GM12878 (cell line): ENCODE results near the gene ELFN2. TPM values are rescaled to one million over a fixed set of nuclear protein-coding genes. Genes with fewer than 3 reads are reported as not detected.

Experiments used
- ATAC-seq: fragments of 200-7000 bp; cut with Tn5 transposase; 3 replicates; pipeline ENCODE4 v1.9.1; 2020; ENCODE audit warnings: mild to moderate bottlenecking, moderate library complexity
- BruUV-seq: library from RNA; stranded (reverse); fragments of 400-500 nt; replicated peaks from 2 replicates; lab custom pipeline; 2021; lab: Mats Ljungman, UMichigan
- CTCF ChIA-PET: fragments of 300-600 bp; sonication (Branson Sonifier 250); formaldehyde crosslinking; extraction: SDS; loops from one replicate; lab custom pipeline; 2021; ENCODE audit warnings: inconsistent platforms; lab: Yijun Ruan, JAX
- POLR2A ChIA-PET: fragments of 350-600 bp; formaldehyde crosslinking; extraction: SDS; loops from one replicate; lab custom pipeline; 2021; ENCODE audit warnings: inconsistent platforms; lab: Charles Lee
- RAD21 ChIA-PET: fragments of 300-600 bp; sonication (Branson Sonifier 250); formaldehyde crosslinking; loops from one replicate; lab custom pipeline; 2023; ENCODE audit warnings: antibody characterized with exemption; ENCODE audit not compliant: unreplicated experiment; lab: Charles Lee
- SMC1A ChIA-PET: fragments of 300-600 bp; sonication (Branson Sonifier 250); formaldehyde crosslinking; loops from one replicate; lab custom pipeline; 2023; ENCODE audit not compliant: unreplicated experiment, uncharacterized antibody; lab: Charles Lee
- DNase-seq: peaks from one replicate; pipeline ENCODE4 v3.0.0-alpha.2; 2011; ENCODE audit warnings: low read depth, low spot score
- FAIRE-seq: peaks from 3 replicates; lab custom pipeline; 2011; peaks lifted over from hg19 to GRCh38; lab: Jason Lieb, UNC
- H2AFZ ChIP-seq: 2 replicates; pipeline ENCODE4 v1.6.0; 2011; ENCODE audit warnings: low read depth, low read length, control low read depth; ENCODE audit not compliant: control insufficient read depth
- H3K27ac ChIP-seq: 2 replicates; pipeline ENCODE4 v1.5.1; 2011; ENCODE audit warnings: control low read depth; ENCODE audit not compliant: control insufficient read depth, insufficient read depth
- H3K27me3 ChIP-seq, 2 experiments: replicated peaks in 1 of 2; 2 replicates each; pipeline versions ENCODE4 v1.6.0 to v1.6.1; 2011; ENCODE audit warnings: low read length in 1 of 2; ENCODE audit not compliant: control insufficient read depth in 2 of 2, insufficient read depth in 2 of 2
- H3K36me3 ChIP-seq, 2 experiments: 2 replicates each; pipeline ENCODE4 v1.5.1; 2011; ENCODE audit warnings: low read length in 1 of 2; ENCODE audit not compliant: control insufficient read depth in 2 of 2, insufficient read depth in 2 of 2
- H3K4me1 ChIP-seq: 2 replicates; pipeline ENCODE4 v1.6.1; 2011; ENCODE audit warnings: mild to moderate bottlenecking, low read length, moderate library complexity, mixed read lengths; ENCODE audit not compliant: control insufficient read depth, insufficient read depth
- H3K4me2 ChIP-seq: 2 replicates; pipeline ENCODE4 v1.6.0; 2011; ENCODE audit warnings: control low read depth; ENCODE audit not compliant: control insufficient read depth, insufficient read depth
- H3K4me3 ChIP-seq: fragments of 200-600 bp; sonication (generic); 2 replicates; pipeline ENCODE4 v1.5.1; 2016
- H3K79me2 ChIP-seq: 2 replicates; pipeline ENCODE4 v1.6.0; 2011; ENCODE audit warnings: low read length; ENCODE audit not compliant: control insufficient read depth, insufficient read depth
- H3K9ac ChIP-seq: 2 replicates; pipeline ENCODE4 v1.8.0; 2011; ENCODE audit warnings: low read length, control low read depth, mixed read lengths; ENCODE audit not compliant: control insufficient read depth, insufficient read depth
- H3K9me3 ChIP-seq: replicated peaks from 3 replicates; pipeline ENCODE4 v1.5.1; 2011; ENCODE audit warnings: mild to moderate bottlenecking, low read length; ENCODE audit not compliant: control insufficient read depth, insufficient read depth
- H4K20me1 ChIP-seq: 2 replicates; pipeline ENCODE4 v1.6.0; 2011; ENCODE audit not compliant: control insufficient read depth, insufficient read depth
- BCL3 ChIP-seq: IDR thresholded peaks from 2 replicates; pipeline ENCODE4 v1.6.1; 2011; ENCODE audit warnings: borderline replicate concordance, low read depth, mild to moderate bottlenecking, moderate library complexity, low read length; ENCODE audit not compliant: insufficient read depth, poor library complexity, severe bottlenecking
- BRCA1 ChIP-seq: IDR thresholded peaks from 2 replicates; pipeline ENCODE4 v1.6.1; 2011; ENCODE audit warnings: low read depth, low read length, improper control_type of control experiment
- CREM ChIP-seq: IDR thresholded peaks from 2 replicates; pipeline ENCODE4 v1.6.1; 2014; ENCODE audit warnings: antibody characterized with exemption, low read depth
- E4F1 ChIP-seq: fragments of 450-650 bp; IDR thresholded peaks from 2 replicates; pipeline ENCODE4 v1.6.1; 2018; ENCODE audit warnings: borderline replicate concordance, mild to moderate bottlenecking; ENCODE audit not compliant: partially characterized antibody
- HDAC2 ChIP-seq: fragments of 200-600 bp; sonication (generic); IDR thresholded peaks from 2 replicates; pipeline ENCODE4 v1.6.1; 2017
- MTA3 ChIP-seq: IDR thresholded peaks from 2 replicates; pipeline ENCODE4 v1.6.1; 2012; ENCODE audit warnings: low read length, inconsistent platforms, borderline replicate concordance
- MXI1 ChIP-seq: fragments of 150-350 bp; IDR thresholded peaks from 2 replicates; pipeline ENCODE4 v1.6.1; 2011; ENCODE audit warnings: low read depth, mild to moderate bottlenecking, inconsistent platforms, low read length, improper control_type of control experiment
- POLR2AphosphoS5 ChIP-seq: IDR thresholded peaks from 2 replicates; pipeline ENCODE4 v1.6.1; 2011; ENCODE audit warnings: mild to moderate bottlenecking, low read length, inconsistent platforms
- RAD21 ChIP-seq: IDR thresholded peaks from 2 replicates; pipeline ENCODE4 v1.6.1; 2011; ENCODE audit warnings: mild to moderate bottlenecking, low read depth, low read length, moderate library complexity; ENCODE audit not compliant: insufficient read depth
- RB1 ChIP-seq: fragments of 450-650 bp; formaldehyde crosslinking; IDR thresholded peaks from 2 replicates; pipeline ENCODE4 v1.6.1; 2017; ENCODE audit warnings: mild to moderate bottlenecking, borderline replicate concordance
- RBBP5 ChIP-seq: fragments of 200-600 bp; sonication (generic); conservative IDR thresholded peaks from 2 replicates; pipeline ENCODE4 v1.6.1; 2016
- RCOR1 ChIP-seq: conservative IDR thresholded peaks from 2 replicates; pipeline ENCODE4 v1.6.1; 2012; ENCODE audit warnings: low read depth, low read length, improper control_type of control experiment
- TBL1XR1 ChIP-seq: IDR thresholded peaks from 2 replicates; pipeline ENCODE4 v1.6.1; 2012; ENCODE audit warnings: low read depth, low read length, improper control_type of control experiment
- TCF3 ChIP-seq: IDR thresholded peaks from 2 replicates; pipeline ENCODE4 v1.6.1; 2012; ENCODE audit warnings: low read depth, mild to moderate bottlenecking, low read length, borderline replicate concordance; ENCODE audit not compliant: insufficient read depth
- USF2 ChIP-seq: IDR thresholded peaks from 2 replicates; pipeline ENCODE4 v1.6.1; 2011; ENCODE audit warnings: low read depth, low read length, improper control_type of control experiment, borderline replicate concordance
- WGBS: methylation state at CpG from one replicate; pipeline ENCODE4 v1.1.6; 2016; ENCODE audit warnings: low lambda C conversion rate; ENCODE audit not compliant: insufficient replicate concordance, insufficient coverage; ENCODE audit errors: missing lambda C conversion rate; 5-methylcytosine and 5-hydroxymethylcytosine counted together
- in situ Hi-C: fragments of 300-500 bp; cut with MboI; formaldehyde crosslinking; loops from 9 replicates; pipeline ENCODE4 v1.14.3; 2018; ENCODE audit warnings: mixed read lengths
- intact Hi-C: fragments of 100-400 bp; cut with micrococcal nuclease; formaldehyde crosslinking; loops from one replicate; pipeline ENCODE4 v1.14.2; 2022; ENCODE audit not compliant: unreplicated experiment
- polyA plus RNA-seq, 11 experiments: library from polyadenylated mRNA; depleted of rRNA in 4 of 11; unstranded in 6 of 11; stranded (reverse) in 5 of 11; fragments of >200 nt; fragmentation: Nextera tagmentation in 4 of 11; fragmentation: Illumina TruSeq in 1 of 11; extraction: Ambion mirVana in 4 of 11; extraction: Trizol in 1 of 11; gene quantifications; 1 replicate in 1 of 11; 2 replicates in 10 of 11; pipeline versions ENCODE4 v1.2.1 to v1.2.3, GENCODE V29; 2011 to 2016; ENCODE audit warnings: inconsistent platforms in 2 of 11, missing spikeins in 2 of 11, low read depth in 1 of 11
- total RNA-seq, 4 experiments: library from RNA; depleted of rRNA in 3 of 4; stranded (reverse); fragments of >200 nt in 3 of 4; fragmentation: Illumina TruSeq in 1 of 4; extraction: Trizol in 1 of 4; gene quantifications; 2 replicates each; pipeline versions ENCODE4 v1.2.1 to v1.2.3, GENCODE V29; 2013 to 2021

Gene ELFN2
- total and polyA plus RNA-seq, 10 of the 15 experiments (the other 5 are each of a cell fraction or from before 2014, with no cell fraction given): 0.03 to 0.05 TPM; not detected in 8

- in situ Hi-C loops: loop anchor here (5.0 kb wide), 2 partner anchors 140 to 195 kb away; no protein-coding TSS in a partner anchor
- FAIRE-seq: peak; percentile 92
- CTCF ChIA-PET: interaction anchor here (0.6 to 6.1 kb wide), 21 partner anchors 8 to 240 kb away, joined by 3 to 90 read pairs (median 5); no protein-coding TSS in a partner anchor
- TF ChIP-seq TBL1XR1 (no peak), MXI1 (no peak), BRCA1 (no peak), BCL3 (no peak), CREM (no peak), RAD21 (peak; percentile 97), RCOR1 (no peak), HDAC2 (no peak), RBBP5 (no peak), MTA3 (no peak), USF2 (no peak), TCF3 (no peak), RB1 (peak; percentile 67; the same call in 1 of the 2 replicates), POLR2AphosphoS5 (no peak), E4F1 (no peak)
These were observed 30.0 kb upstream of the ELFN2 start for GRCh38 chr22:37457093-37457893.

More at GRCh38 chr22:37457093-37457893, 30.0 kb upstream of the ELFN2 start:
- Histone ChIP-seq H3K79me2 (no peaks in the 10 kb centered on the region), H3K27ac (no peak overlapping the region), H3K4me1 (no peaks in the 10 kb centered on the region), H3K4me2 (no peak overlapping the region), H3K9me3 (no peaks in the 10 kb centered on the region), H4K20me1 (0 out of 2 replicates have a peak, but pooled peaks cover 2% of the 10 kb centered on the region), H3K27me3 (no peaks in the 10 kb centered on the region), H3K4me3 (no peak overlapping the region), H2AFZ (no peak overlapping the region), H3K36me3 (no peaks in the 10 kb centered on the region), H3K9ac (no peak overlapping the region)
- ChIA-PET RAD21 (interaction anchor here (1.9 to 4.4 kb wide), 2 partner anchors 110 to 141 kb away, joined by 9 to 44 read pairs; no protein-coding TSS in a partner anchor), SMC1A (interaction anchor here (0.7 to 5.4 kb wide), 8 partner anchors 18 to 197 kb away, joined by 3 to 26 read pairs (median 3); no protein-coding TSS in a partner anchor), POLR2A (no interaction called here)
- DNase-seq: peak; percentile 24
- BruUV-seq: no TSS peak
- 26% methylated on average over 4 of the region's 4 CpGs for WGBS
- ATAC-seq: peak; percentile 100
- intact Hi-C loops: loop anchor here (1.0 kb wide), 2 partner anchors 140 to 190 kb away; no protein-coding TSS in a partner anchor
